Suprapubic skin (tissue), 3 donors: ENCODE measurements around the gene MYCBP2.

ENCODE experiments used
- CTCF ChIP-seq, 2 donors: fragments of 200-600 bp in 1 of 2; fragments of 450-650 bp in 1 of 2; sonication (generic) in 1 of 2; IDR thresholded peaks; one replicate each; pipeline ENCODE4 v1.5.1; 2016 to 2019; ENCODE audit warnings: antibody characterized with exemption in 2 of 2, mild to moderate bottlenecking in 1 of 2, moderate library complexity in 1 of 2
- POLR2AphosphoS5 ChIP-seq, 3 donors: sonication (generic); formaldehyde crosslinking; IDR thresholded peaks; one replicate each; pipeline ENCODE4 v1.6.1; 2017; ENCODE audit warnings: antibody characterized with exemption in 3 of 3

- no peak for TF ChIP-seq CTCF (IDR thresholded peaks at IDR 0.05)
- TF ChIP-seq POLR2AphosphoS5 (IDR thresholded peaks at IDR 0.05): no peak
Measured at GRCh38 chr13:77310161-77310560, 16.7 kb downstream of the MYCBP2 start.
